HS-27A (cell line): ENCODE results near the gene URB2.
"Not testable (repeated sequence)": the region's sequence is repeated elsewhere in the genome, so short reads cannot be mapped to it uniquely, and the experiment has no call there.

ENCODE experiments used
- DNase-seq: peaks from one replicate; pipeline ENCODE4 v3.0.0-alpha.2; 2012; ENCODE audit warnings: low read depth, missing footprints

Gene URB2

GRCh38 chr1:229625915-229626831 lies at the start of gene URB2, which contains the start of gene TAF5L:
URB2 (plus strand) TSS chr1:229626247; CDS start chr1:229627634, 1,387 bp downstream.
TAF5L (minus strand) TSS chr1:229626122; CDS start chr1:229614482, 11,640 bp downstream.
- DNase-seq: peak; percentile 58

GRCh38 chr1:229578168-229579058 lies 47.6 kb upstream of the URB2 start:
- no peak for DNase-seq

DNA sequence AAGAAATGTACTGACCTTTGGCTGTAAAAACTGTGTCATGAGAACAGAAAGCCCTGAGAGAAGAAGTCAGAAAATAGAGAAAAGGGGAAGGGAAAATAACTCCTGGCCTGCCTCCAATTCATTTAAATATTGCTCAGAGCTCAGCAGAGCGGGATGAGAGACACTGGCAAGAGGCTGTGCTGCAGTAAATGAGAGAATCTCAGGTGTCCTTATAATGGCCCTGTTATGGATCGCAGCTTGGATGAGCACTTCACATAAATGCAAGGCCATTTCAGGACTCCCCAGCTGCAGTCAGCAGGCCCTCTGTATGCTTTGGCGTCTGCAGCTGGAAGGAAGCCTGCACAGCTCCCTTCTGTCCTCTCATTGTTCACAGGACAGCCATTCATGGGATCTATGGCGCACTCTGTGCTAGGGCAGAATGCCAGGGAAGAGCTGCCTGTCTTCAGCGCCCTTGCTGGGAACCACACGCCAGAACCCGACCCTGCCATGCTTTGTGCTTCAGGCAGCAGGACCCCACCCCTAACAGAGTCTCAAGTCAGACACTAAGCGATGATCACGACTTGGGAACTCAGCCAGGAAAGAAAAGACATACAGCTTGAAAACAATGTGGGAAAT lies 46.9 kb upstream of the URB2 start:
- no peak for DNase-seq

DNA sequence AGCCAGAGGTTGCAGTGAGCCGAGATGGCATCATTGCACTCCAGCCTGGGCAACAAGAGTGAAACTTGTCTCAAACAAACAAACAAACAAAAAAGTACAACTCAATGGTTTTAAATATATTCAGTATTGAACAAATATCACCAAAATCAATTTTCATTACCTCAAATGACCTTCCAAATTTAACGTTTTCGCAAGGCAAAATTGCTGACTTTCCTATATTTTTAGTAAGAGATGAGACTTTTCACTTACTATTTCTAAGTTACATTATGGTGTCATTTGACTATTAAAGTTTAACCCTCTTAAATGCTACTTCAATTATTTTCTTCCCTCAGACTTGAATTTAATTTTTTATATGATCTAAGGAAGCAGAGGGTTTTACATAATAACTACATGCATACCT lies 44.6 kb upstream of the URB2 start:
- DNase-seq: no peak

GRCh38 chr1:229582011-229582694 lies 43.9 kb upstream of the URB2 start:
- DNase-seq: no peak

DNA sequence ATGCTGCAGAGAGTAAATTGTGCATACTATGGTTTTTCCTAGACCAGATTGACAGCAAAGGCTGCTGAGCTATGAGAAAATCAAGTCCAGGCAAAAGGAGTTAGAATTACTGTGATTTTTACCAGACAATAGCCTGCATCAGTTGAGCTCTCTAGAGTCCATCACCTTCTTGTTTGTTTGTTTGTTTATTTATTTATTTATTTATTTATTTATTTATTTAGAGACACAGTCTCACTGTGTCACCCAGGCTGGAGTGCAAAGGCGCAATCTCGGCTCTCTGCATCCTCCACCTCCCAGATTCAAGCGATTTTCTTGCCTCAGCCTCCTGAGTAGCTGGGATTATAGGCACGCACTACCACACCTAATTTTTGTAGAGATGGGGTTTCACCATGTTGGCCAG lies 43.3 kb upstream of the URB2 start:
- no peak for DNase-seq

DNA sequence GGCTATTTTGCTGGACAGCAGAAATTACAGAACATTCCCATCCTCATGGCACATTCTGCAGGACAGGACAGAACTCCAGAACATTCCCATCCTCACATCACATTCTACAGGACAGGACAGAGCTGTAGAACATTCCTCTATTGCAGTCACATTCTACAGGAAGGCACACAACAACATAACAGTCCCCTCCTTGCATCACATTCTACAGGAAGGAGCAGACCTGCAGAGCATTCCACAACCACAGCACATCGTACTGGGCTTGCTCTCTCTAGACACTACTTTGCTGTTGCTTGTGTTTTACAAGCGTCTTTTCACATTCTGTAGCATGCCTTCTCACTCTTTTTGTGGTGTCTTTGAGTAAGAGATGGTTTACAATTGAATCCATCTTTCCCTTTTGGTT lies 40.7 kb upstream of the URB2 start:
- no peak for DNase-seq

DNA sequence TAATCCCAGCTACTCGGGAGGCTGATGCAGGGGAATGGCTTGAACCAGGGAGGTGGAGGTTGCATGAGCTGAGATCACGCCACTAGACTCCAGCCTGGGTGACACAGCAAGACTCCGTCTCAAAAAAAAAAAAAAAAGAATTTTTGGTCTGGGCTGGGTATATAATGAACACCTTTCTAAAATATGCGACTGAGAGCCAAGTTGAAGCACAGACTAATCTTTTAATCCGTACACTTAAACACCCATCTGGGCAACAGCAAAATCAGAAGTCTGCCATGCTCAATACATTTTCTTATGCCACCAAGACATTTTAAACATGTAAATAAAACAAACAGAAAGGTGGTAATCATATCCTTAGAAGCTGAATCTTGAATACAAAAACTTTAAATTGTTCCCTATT lies 35.9 kb upstream of the URB2 start:
- no peak for DNase-seq

GRCh38 chr1:229593800-229594199 lies 32.2 kb upstream of the URB2 start:
- no peak for DNase-seq

GRCh38 chr1:229594227-229595008 lies 31.6 kb upstream of the URB2 start:
- no peak for DNase-seq

DNA sequence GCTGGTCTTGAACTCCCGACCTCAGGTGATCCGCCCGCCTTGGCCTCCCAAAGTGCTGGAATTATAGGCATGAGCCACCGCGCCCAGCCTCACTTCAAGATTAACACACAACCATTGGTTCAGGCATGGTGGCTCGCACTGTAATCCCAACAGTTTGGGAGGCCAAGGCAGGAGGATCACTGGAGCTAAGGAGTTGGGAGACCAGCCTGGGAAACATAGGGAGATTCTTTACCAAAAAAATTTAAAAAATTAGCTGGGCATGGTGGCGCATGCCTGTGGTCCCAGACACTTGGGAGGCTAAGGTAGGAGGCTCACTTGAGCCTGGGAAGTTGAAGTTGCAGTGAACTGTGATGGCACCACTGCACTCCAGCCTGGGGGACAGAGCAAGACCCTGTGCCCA lies 30.2 kb upstream of the URB2 start:
- not testable (repeated sequence) for DNase-seq

DNA sequence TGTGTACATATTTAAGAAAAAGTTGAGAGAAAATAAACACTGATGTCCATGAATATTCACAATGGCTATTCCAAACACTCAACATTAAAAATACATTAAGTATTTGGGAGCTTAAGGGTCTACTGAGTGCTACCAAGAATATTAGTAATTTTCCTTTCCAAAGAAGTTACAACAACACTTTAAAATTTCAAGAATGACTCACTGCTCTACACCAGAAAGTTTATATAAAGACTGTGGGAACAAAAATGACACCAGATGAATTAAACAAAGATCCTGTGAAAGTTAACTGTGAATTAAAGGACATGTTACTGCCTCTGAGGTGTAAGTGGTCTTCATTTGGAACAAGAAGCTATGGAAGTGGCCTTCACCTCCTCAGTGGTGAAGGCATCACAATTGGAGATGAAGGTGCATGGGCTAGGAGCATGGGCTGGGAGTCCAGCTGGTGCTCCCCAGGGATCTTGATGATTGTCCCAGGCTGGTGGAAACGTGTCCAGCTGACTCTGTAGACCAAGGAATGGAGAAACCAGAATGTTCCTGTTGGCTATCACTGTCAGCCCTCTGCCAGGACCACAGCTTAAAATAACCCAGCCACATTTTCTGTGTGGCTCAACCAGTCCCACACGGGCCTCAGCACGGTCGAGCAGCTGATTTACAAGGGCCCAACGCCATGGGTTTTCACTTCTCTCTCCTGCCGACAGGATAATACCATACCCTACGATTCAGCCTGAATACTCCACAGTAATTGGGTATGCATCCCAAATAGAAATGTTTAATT lies 28.9 kb upstream of the URB2 start:
- peak; percentile 3 for DNase-seq

- DNase-seq: no peak
Measured at GRCh38 chr1:229597877-229598276, 28.2 kb upstream of the URB2 start.

GRCh38 chr1:229599218-229599954 lies 26.7 kb upstream of the URB2 start:
- DNase-seq: no peak

DNA sequence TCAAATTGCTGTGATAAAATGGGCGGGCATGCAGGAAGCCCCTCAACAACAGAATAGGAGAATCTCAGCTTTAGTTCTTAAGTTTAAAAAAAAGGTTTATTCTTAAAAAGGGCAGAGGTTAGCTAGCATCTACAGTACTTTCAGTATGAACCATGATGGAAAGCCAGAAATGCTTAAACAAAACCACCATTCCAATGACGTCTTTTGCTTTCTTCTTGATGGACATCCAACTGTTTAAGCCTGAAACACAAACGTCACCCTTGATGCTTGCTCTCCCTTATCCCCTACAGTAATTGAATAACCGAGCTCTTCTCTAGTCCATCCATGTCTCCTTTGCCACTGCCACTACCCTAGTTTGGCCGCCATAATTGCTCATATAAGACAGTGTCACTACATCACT lies 25.8 kb upstream of the URB2 start:
- no peak for DNase-seq

DNA sequence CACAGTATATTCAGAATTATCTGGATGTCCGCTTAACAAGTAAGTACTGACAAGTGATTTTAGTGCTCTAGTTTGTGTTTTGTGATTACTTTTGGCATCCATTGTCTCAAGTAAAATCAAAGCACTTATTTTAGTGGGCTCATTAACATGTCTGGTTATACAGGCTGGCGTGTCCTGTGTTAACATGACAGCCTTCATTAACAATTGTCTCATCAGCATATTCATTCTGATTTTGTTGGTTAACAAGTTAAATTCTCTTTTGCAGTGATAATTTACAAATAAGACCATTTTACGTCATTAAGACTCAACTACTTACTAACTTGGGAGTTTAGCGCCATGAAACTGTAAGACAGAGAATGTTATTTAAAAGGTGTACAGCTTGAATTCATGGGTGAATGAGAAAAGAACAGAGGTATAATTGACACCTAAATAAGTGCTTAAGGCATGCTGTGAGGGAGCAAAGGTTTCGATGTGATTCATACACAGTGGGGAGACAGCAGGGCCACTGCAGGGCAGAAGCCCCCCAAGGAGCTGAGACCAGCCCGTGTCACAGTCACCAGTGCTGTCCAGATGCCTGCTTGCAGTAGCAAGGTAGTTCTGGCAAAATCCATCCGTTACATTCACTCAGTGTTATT lies 22.6 kb upstream of the URB2 start:
- no peak for DNase-seq

GRCh38 chr1:229607370-229607769 lies 18.7 kb upstream of the URB2 start:
- no peak for DNase-seq

DNA sequence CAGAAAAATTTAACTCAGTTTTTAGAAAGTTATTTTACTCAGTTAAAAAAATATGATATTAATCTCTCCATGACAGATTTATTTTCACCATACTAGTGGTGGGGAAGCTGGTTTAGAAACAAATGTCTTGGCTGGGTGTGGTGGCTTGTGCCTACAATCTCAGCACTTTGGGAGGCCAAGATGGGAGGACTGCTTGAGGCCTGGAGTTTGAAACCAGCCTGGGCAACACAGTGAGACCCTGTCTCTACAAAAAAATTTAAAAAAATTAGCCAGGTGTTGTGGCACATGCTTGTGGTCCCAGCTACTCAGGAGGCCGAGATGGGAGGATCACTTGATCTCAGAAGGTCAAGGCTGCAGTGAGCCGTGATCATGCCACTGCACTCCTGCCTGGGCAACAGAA lies 17.5 kb upstream of the URB2 start:
- no peak for DNase-seq

DNA sequence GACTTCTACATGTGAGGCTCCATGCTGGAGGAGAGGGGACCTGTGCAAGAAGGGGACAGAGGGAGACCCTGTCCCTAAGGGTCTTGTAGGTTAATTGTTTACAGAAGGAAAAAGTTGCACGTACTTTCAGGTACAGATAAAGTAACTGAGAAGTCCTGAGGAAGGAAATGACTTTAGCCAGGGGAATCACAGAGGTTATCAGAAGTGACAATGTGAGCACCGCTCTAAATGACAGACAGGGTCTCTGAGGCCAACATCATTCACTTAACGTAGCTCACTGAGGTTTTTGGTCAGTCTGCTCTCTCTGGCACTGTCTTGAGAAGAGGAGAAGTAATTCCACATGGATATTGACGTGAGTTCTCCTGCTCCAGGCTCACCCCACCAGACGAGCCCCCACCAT lies 12.1 kb upstream of the URB2 start:
- no peak for DNase-seq
